Pons (tissue), 1 donor: ENCODE data around the gene ATP8B4.
"Not testable (repeated sequence)": the region's sequence is repeated elsewhere in the genome, so short reads cannot be mapped to it uniquely, and the experiment has no call there.

Experiments used
- DNase-seq: peaks from one replicate; pipeline ENCODE4 v3.0.0-alpha.2; 2016; ENCODE audit warnings: low spot score

The ATP8B4 gene

DNA sequence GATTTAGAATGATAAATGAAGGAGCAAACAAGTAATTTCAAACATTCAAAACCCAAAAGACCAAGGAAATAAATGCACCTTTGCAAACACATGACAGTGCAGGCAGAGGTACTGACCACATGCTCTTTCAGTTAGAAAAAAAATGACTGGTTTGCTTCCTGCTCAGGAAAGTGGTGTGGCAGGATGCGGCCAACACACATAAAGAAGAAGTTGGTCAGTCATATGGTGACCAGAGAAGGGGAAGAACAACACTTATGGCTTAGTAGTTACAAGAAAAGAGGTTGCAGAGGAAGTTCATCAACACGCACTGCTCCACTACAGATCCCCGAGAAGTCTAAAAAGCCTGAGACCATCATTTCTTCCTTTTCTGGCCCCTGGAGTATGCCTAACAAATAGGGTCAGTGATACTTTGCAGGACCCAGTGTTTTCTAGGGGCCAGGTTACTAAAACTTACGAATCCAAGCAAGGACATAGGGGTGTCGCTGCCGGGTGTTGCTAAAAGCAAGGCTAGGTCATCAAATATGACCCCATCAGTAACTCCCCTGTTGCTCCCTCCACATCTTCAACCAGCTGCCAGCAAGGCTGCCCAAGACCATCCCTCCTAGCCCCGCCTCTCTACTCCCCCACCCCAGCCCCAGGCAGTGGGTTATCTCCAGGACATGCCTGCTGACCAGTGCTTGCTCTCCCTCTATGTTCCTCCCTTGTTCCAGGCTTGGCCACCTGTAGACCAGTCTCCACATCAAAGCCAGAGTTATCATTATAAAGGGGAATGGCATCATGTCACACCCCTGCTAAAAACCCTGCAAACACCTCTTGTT is 11.2 kb downstream of the ATP8B4 start:
- DNase-seq, result peak; percentile 88

DNA sequence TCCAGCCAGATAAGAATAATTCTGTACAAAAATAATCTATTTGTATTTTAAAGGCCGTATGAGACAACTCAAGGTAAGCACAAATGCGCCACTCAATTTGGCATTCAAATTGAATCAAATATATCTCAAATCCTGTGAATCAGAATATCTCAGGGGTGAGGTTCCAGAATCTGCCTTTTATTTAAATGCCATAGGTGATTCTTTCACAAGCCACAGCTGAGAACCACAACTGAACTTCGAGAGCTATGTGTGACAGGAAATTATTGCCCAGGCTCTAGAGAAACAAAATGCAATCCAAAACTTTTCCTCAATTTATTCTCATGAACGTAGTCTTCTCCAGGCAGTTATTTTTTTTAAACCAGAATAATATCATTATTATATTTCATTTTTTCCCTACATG is 11.9 kb downstream of the ATP8B4 start:
- no peak for DNase-seq

DNA sequence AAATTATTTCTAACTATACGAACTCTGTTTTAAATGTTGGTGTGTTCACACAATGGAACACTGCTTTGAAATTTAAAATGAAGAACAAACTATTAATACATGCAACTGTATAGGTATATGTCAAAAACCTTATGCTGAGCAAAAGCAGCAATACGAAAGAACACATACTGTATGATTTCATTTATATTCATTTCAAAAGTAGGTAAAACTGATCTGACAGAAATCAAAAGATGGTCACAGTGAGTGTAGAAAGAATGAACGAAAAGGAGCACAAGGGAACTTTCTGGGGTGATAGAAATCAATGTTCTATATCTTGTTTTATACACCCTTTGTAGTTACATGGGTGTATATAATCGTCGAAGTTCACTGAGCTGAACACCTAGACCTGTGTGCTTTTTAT is 12.6 kb downstream of the ATP8B4 start:
- no peak for DNase-seq

DNA sequence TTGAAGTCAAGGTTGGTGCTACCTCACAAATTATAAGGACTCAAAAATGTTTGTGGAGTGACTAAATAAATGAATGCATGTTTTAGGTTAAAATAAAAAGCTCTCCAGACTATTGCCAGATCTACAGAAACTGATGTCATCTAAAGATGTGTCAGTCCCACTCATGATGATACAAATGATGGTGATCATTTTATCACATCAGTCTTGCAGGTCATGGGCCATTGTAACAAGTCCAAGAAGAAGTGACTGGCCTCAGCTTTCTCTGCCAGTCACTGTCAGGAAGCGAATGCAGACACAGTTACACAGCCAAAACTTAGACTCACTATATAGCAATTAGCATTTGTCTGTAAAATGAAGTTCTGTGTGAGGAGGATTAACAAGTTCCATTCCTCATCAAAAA is 18.5 kb downstream of the ATP8B4 start:
- DNase-seq, result no peak

DNA sequence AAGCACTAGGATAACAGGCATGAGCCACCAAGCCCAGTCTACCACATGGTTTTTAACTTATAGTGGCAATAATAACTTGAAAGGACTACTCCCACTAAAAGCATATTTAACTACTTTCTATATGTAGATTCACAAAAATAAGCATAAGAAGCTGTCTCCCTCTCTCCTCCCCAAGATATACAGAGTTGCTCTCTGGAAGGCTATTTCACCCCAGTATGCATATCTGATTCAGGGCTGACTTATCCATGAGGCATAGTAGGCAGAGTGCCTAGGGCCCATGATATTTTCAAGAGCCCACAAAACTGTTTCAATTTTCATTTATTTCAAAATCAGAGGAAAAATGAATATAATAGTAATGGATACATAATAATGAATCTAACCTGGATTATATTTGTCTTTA is 20.5 kb downstream of the ATP8B4 start:
- no peak for DNase-seq

DNA sequence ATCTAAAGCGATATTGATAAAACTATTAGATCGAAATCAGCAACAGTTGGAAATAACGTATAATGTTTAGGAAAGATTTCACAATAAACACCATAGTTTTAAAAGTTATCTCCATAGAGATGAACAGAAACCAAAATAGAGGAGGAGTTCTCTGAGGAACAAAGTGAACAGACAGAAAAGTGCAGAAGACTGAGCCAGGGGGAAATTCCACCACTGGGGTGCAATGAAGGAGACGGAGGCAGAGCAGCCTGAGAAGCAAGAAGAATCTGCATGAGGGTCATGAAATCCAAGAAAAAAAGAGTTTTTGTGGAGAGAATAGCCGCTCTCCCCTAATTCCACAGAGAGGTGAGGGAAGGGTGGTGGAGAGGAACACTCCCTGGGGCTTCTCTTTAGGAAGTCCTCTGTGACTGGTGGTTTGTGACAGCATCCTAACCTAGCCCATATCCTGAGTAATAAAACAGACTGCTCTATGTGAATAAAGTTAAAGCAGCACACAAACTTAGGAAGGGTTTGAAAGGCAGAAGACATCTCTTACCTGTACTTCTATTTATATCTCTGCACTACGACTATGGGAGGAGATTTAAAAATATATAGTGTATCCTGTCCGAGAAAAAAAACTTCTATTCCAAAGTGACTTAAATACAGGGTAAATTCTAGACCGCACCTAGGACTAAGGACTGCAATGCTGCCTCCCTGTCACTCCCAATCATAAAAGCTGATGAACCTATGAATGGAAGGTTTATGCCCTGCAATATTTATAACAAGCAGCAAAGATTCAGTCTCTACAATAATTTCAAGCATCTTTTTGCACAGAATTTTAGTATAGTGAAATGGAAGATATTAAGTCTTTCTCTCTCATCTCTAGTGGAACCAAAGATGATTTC is 22.9 kb downstream of the ATP8B4 start:
- DNase-seq, result no peak

DNA sequence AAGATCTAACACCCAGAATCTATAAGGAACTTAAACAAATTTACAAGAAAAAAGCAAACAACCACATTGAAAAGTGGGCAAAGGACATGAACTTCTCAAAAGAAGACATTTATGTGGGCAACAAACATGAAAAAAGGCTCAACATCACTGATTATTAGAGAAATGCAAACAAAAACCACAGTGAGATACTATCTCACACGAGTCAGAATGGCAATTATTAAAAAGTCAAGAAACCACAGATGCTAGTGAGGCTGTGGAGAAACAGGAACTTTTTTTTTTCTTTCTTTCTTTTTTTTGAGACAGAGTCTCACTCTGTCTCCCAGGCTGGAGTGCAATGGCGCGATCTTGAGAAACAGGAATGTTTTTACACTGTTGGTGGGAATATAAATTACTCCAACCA is 29.6 kb downstream of the ATP8B4 start:
- not testable (repeated sequence) for DNase-seq

DNA sequence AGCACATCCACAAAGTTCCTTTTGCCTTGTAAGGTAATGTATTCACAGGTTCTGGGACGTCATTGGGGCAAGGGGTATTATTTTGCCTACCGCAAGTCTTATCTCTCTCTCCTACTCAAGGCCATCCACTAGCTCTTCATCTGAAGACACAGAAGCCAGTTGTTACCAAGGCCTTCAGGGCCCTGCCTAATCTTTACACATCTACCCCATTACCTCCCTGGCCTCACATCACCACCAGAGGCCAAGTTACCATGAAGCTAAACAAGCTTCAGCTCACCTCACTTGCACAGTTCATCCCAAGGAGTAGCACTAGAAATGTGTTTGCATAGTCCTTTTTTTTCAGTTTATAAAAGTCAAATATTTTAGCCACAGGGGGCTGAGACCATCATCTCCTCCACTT is 34.1 kb downstream of the ATP8B4 start:
- DNase-seq, result no peak

DNA sequence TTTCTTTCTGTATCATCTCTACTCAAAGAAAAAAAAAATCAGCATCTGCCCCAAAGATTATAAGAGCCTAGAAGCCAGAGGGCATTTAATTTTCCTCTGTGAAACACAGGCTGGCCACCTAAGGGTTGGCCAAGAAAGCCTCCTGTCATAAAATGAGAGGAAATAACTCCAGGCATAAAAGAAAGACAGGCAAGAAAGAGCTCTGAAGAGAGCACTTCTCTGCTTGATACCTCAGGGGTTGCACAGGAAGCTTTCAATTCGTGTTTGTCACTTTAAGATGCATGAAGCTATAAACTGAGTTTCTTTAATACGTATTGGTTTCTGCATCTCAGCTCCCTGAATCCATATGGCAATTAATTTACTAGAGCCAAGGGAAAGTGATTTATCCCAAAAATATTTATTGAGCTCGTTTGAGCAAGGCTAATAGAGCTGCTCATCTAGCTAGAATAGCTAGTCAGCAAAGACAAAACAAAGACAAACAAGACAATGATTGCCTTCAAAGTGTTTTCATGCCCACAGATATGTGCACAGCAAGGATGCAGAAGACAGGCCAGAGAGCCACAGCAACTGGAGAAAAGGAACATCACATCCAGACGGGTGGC is 35.5 kb downstream of the ATP8B4 start:
- DNase-seq, result no peak

DNA sequence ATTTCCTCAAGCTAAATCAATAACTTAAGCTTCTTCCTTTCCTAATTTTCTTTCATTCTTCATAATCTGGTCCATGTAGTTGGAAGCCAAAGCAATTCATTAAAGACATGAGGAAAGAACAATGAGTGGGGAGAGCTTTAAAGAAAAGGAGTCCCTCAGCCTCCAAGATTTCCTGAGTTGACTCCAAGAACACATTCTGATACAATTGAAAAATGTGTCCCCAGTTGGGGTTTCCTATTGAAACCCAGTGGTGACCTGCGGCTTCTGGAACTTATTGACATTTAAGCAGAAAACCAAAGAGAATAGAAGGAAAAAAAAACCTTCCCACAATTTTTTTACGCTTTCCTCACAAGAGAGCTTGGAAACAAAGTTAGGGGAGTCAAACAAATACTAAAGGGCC is 37.0 kb downstream of the ATP8B4 start:
- DNase-seq, result no peak

DNA sequence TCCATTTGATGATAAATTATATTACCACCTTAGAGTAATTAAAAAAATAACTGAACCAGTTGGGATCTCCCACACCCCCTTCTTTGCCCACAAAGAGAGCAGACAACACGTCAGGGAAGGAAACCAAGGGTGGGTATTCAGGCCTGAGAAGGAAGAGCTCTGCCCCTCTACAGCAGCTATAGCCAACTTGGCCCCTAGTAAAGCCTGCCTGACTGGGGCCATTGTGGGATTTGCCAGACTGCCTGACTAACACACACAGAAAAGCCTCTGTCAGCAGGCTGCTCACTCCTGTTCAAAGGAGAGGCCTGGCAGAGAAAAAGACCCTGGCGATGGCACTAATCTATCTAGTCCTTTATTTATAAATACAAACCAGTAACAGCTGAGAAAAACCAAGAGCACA is 41.4 kb downstream of the ATP8B4 start:
- peak; percentile 88 for DNase-seq

DNA sequence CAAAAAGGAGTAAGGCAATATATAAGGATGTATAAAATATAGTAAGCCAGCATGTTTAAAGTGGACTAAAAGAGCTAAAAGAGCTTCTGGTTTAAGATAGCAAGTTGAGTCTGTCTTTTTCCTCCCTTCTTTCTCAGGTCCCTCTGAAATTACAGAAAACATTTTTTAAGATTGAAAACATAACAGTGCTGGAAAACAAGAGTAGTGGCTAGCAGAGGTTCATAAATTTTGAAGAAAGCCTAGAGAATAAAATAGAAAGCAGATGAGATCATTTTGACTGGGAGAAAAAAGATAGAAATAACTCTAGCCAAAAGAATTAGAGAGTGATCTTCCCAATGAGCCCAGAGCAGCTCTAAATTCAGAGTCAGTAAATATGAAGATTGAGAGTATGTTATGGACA is 41.9 kb downstream of the ATP8B4 start:
- DNase-seq, result no peak

DNA sequence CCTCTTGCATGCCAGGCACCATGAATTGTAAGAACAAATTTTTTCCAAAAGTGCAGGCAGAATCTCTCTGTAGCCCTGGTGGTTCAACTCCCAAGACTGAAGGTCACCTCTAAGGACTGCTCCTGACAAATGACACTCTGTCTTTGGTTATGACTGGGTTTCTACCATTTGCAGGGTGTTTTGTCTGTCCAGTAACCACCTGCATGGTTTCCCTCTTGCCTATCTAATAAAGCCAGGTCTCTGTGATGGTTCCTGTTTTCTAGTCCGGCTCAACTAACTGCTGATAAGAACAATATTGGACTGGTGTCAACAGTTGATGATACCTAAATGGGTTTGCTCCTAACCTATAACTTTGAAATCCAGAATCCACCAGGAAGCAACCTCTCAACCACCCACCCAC is 43.7 kb downstream of the ATP8B4 start:
- DNase-seq, result no peak

DNA sequence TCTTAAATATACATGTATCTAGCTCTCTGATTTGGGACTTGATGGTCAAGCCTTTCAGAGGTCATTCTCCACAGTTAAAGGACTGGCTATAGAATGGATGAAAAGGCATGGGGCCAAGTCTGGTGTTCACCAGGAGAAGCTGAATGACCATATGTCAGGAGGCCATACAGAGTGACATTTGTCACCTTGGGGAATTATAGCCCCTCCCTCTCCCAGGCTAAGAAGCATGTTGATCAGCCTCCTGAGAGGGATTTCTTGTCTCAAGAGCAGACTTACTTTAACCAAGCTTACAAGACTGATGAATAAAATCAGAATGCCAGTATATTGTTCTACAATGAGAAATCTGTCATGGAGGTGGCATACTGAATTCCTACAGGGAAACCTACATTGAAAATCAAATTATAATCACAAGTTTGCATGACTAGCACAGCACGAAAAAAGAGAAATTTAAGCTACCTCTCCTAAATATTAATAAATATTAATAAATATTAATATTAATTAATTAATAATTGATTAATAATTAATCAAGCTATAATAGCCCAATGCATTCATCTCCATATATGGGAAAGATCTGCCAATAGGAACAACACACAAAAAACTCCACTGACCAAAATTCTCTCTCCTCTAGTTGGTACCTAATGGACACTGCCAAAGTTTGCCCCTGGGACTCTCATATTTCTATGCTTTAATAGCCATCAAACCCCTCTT is 47.3 kb downstream of the ATP8B4 start:
- DNase-seq, result no peak

DNA sequence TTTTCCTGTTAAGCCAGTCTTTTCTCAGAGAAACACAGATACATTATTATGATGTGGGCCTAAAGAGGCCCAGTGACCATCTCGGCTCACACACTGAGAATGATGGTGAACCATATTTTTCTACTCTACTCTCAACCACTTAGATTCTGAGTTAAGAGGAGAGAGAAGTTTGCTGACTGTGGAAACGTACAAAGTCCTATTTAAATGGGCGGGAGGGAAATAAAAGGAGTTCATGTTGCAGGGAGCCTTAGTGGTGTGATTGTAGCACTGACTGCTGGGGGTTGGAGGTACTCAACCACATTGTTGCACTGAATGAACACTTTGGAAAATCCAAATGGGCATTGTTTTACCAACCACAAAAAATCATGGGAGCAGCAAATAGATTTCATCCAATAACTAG is 51.0 kb downstream of the ATP8B4 start:
- DNase-seq, result no peak

DNA sequence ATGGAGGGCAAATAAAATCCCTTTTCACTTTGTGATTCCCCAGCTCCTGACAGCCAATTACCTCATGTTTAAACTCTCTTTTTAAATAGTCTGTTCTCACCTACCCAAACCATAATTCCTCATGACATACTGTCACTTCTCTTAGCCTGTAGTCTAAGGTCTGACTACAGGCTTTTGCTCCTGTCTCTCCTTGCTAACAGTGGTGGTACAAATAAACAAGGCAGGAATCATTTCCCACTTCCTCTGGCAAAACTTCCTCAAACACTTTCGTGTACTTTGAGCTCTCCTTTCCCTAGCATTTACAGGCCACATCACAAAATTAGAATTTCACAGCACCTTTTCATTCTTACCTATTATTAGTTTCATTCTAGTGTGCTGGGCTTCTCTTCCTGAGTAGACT is 51.8 kb downstream of the ATP8B4 start:
- no peak for DNase-seq

DNA sequence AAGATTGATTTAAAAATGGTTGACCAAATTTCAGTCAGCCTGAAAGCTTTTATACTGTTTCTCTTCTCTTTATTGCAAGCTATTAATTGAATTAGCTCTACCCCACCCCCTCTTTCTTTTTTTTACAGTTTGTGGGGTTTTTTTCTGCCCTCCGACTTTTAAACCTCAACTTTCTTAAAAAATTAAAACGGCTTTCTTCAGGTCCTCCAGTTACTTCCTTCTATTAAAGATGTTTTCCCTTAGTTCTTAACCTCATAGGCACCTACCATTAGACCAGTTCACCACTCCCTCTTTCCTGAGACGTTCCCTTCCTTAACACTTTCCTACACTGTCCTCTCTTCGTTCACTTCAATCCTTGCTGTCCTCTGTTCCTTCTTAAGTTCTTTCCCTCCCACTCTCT is 52.4 kb downstream of the ATP8B4 start:
- no peak for DNase-seq

DNA sequence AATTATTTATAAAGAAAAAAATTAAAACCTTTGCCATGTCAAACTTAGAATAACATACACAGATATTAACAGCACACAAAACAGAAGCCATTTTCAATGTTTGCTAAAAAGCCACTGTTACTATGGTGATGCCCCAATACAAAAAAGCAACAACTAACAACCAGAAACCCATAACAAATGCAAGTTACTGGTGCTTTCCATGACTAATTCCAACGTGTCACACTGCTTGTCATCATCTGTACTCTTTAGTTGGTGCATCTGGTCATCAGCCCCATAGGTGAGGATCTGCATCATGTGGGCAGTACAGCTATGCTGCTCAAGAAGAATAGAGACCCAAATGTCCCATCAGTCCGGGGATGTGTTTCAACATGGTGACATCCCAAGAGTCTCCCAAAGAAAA is 52.8 kb downstream of the ATP8B4 start:
- DNase-seq, result no peak

DNA sequence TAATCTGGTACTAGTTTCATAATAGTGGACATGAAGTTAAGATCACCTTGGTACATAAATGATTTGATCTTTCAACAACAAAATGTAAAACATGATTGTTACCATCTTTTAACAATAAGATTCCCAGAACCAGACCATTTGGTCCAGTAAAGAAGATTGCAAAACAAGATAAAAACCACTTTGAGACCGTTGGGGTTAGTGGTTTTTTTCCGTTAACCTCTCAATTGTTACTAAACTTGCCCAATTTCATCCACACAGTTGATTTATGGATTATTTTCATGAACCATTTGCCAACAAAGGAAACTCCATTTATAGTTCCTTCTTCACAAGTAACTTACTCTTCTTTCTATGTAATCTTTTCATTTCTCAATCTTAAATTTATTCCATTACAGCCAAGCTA is 53.8 kb downstream of the ATP8B4 start:
- no peak for DNase-seq

DNA sequence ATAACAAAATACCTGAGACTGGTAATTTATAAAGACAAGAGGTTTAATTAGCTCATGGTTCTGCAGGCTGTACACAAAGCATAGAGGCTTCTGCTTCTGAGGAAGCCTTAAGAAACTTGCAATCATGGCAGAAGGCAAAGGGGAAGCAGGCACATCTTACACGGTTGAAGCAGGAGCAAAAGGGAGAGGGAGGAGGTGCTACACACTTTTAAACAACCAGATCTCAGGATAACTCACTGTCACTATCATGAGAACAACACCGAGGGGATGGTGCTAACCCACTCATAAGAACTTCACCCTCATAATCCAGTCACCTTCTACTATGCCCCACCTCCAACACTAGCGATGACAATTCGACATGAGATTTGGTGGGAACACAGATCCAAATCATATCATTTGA is 54.4 kb downstream of the ATP8B4 start:
- no peak for DNase-seq

DNA sequence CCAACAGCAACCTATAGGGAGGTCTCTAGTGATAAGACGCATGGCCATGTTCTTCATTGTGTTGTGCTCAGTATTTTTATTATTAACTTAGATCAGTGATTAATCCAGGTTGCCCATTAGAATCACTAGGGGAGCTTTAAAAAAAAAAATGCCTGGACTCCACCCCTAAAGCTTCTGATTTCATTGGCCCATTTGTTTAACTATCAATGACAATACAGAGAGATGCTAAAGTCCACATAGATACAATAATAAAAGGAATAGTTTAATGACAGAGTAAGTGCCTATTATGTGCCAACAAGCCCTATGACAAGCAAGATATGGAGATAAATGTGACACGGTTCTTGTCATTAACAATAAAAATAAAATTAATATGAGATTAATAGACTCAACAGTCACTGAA is 55.8 kb downstream of the ATP8B4 start:
- DNase-seq, result no peak

DNA sequence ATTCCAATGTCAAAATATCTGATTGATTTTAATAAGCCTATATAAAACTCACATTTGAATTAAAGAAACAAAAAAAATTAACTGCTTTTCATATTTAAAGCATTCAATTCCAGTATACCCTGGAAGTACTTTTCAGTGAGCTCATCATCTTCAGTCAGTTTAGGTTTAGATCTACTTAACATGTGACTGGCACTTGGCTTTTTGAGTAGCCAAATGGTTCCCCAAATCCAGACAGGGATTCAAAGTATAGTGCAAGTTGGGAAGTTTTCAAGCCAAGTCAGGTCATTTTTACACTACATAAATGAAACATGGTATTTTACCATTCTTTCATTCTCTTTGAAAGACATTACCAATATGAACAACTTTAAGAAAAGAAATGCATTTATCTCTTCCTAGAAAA is 57.5 kb downstream of the ATP8B4 start:
- DNase-seq, result no peak
